B cell (primary cell): ENCODE measurements around the gene TSHZ1. TPM values are rescaled to one million over a fixed set of nuclear protein-coding genes. Genes with fewer than 3 reads are reported as not detected.
A peak's percentile ranks its signal among the peaks of the same experiment; 100 is the strongest.

ENCODE experiments used
- ATAC-seq: fragments of 200-7000 bp; cut with Tn5 transposase; one replicate; pipeline ENCODE4 v1.10.0; 2021; ENCODE audit warnings: low read depth, mild to moderate bottlenecking, moderate number of reproducible peaks, moderate library complexity
- CTCF ChIA-PET: fragments of 350-600 bp; sonication (Branson Sonifier 250); formaldehyde crosslinking; loops from one replicate; lab custom pipeline; 2021; ENCODE audit warnings: antibody characterized with exemption, inconsistent platforms; lab: Charles Lee
- POLR2A ChIA-PET: fragments of 350-600 bp; sonication (Branson Sonifier 250); formaldehyde crosslinking; loops from one replicate; lab custom pipeline; 2021; ENCODE audit warnings: antibody characterized with exemption; lab: Charles Lee
- DNase-seq: peaks from one replicate; pipeline ENCODE4 v3.0.0; 2013
- H2AFZ ChIP-seq: 2 replicates; pipeline ENCODE4 v1.6.1; 2012; ENCODE audit warnings: mild to moderate bottlenecking, low read depth, low read length; ENCODE audit not compliant: insufficient read depth, poor library complexity, severe bottlenecking
- H3K27ac ChIP-seq, 2 donors: 1 replicate in 1 of 2; 2 replicates in 1 of 2; pipeline ENCODE4 v1.5.1; 2012 to 2013; ENCODE audit warnings: low read length in 2 of 2, mild to moderate bottlenecking in 2 of 2, moderate library complexity in 1 of 2
- H3K27me3 ChIP-seq, 4 experiments: fragments of 200-600 bp in 1 of 4; sonication (generic) in 1 of 4; replicated peaks in 1 of 4; 1 replicate in 2 of 4; 2 replicates in 2 of 4; pipeline versions ENCODE4 v1.6.1 to v1.7.0; 2013 to 2016; ENCODE audit warnings: low read length in 3 of 4, mild to moderate bottlenecking in 2 of 4, mixed read lengths in 1 of 4, moderate library complexity in 1 of 4; ENCODE audit not compliant: insufficient read depth in 4 of 4, control insufficient read depth in 3 of 4; ENCODE audit errors: control extremely low read depth in 1 of 4
- H3K36me3 ChIP-seq, 2 experiments: replicated peaks in 1 of 2; 1 replicate in 1 of 2; 2 replicates in 1 of 2; pipeline versions ENCODE4 v1.6.1 to v1.7.1; 2013; ENCODE audit warnings: low read length in 1 of 2; ENCODE audit not compliant: insufficient read depth in 2 of 2, control insufficient read depth in 1 of 2; ENCODE audit errors: control extremely low read depth in 1 of 2, extremely low read depth in 1 of 2
- H3K4me1 ChIP-seq, 2 donors: fragments of 200-600 bp in 1 of 2; sonication (generic) in 1 of 2; 1 replicate in 1 of 2; 2 replicates in 1 of 2; pipeline versions ENCODE4 v1.5.1 to v1.6.1; 2013 to 2017; ENCODE audit warnings: low read length in 2 of 2; ENCODE audit not compliant: control insufficient read depth in 2 of 2, insufficient read depth in 2 of 2
- H3K4me2 ChIP-seq: replicated peaks from 2 replicates; pipeline ENCODE3; 2012; ENCODE audit warnings: mild to moderate bottlenecking, low read depth, low read length; ENCODE audit not compliant: poor library complexity, severe bottlenecking
- H3K4me3 ChIP-seq, 5 experiments: fragments of 200-600 bp in 1 of 5; sonication (generic) in 1 of 5; 1 replicate in 3 of 5; 2 replicates in 2 of 5; pipeline versions ENCODE4 v1.5.1 to v1.7.0; 2011 to 2016; ENCODE audit warnings: low read length in 4 of 5, mild to moderate bottlenecking in 4 of 5, low read depth in 2 of 5, control low read depth in 1 of 5, moderate library complexity in 1 of 5; ENCODE audit not compliant: insufficient read depth in 1 of 5; ENCODE audit errors: control extremely low read depth in 1 of 5, extremely low read depth in 1 of 5
- H3K79me2 ChIP-seq: fragments of 200-600 bp; sonication (generic); one replicate; pipeline ENCODE4 v1.6.0; 2016; ENCODE audit warnings: low read length; ENCODE audit not compliant: control insufficient read depth, insufficient read depth
- H3K9ac ChIP-seq: fragments of 200-600 bp; sonication (generic); 2 replicates; pipeline ENCODE4 v1.6.1; 2017; ENCODE audit warnings: mild to moderate bottlenecking, low read length, moderate library complexity
- H3K9me3 ChIP-seq, 3 donors: one replicate each; pipeline versions ENCODE4 v1.6.1 to v1.7.1; 2013; ENCODE audit warnings: low read length in 2 of 3; ENCODE audit not compliant: control insufficient read depth in 2 of 3, insufficient read depth in 1 of 3; ENCODE audit errors: control extremely low read depth in 1 of 3
- H4K20me1 ChIP-seq: 2 replicates; pipeline ENCODE4 v1.6.0; 2012; ENCODE audit warnings: mild to moderate bottlenecking, low read length; ENCODE audit not compliant: insufficient read depth, control insufficient read depth, poor library complexity, severe bottlenecking
- H3K27ac Mint-ChIP-seq: one replicate; pipeline ENCODE4 v1.8.0; 2021; ENCODE audit warnings: mixed read lengths
- H3K27me3 Mint-ChIP-seq: one replicate; pipeline ENCODE4 v1.8.0; 2021; ENCODE audit warnings: mixed read lengths
- H3K4me1 Mint-ChIP-seq: one replicate; pipeline ENCODE4 v1.8.0; 2021; ENCODE audit warnings: mixed read lengths
- H3K4me3 Mint-ChIP-seq: one replicate; pipeline ENCODE4 v1.8.0; 2021; ENCODE audit warnings: mixed read lengths
- H3K9me3 Mint-ChIP-seq: one replicate; pipeline ENCODE4 v1.8.0; 2022; ENCODE audit warnings: mixed read lengths; ENCODE audit not compliant: insufficient read depth
- EZH2 ChIP-seq: IDR thresholded peaks from 2 replicates; pipeline ENCODE4 v1.6.1; 2012; ENCODE audit warnings: borderline replicate concordance, low read depth, mild to moderate bottlenecking, moderate library complexity, low read length; ENCODE audit not compliant: insufficient read depth, poor library complexity, severe bottlenecking
- whole genome bisulfite sequencing: methylation state at CpG from one replicate; pipeline ENCODE4 v1.1.5; 2013; ENCODE audit warnings: missing lambda C conversion rate; ENCODE audit not compliant: insufficient coverage; 5-methylcytosine and 5-hydroxymethylcytosine counted together
- intact Hi-C: fragments of 100-400 bp; cut with micrococcal nuclease; formaldehyde crosslinking; loops from one replicate; pipeline ENCODE4 v1.10.0; 2022
- polyA plus RNA-seq: library from polyadenylated mRNA; depleted of rRNA; stranded (reverse); fragments of >200 nt; gene quantifications from 2 replicates; pipeline ENCODE4 v1.2.3, GENCODE V29; 2012
- total RNA-seq, 2 donors: library from RNA; stranded (reverse); fragments of 120-200 nt in 1 of 2; gene quantifications; 1 replicate in 1 of 2; 2 replicates in 1 of 2; pipeline versions ENCODE4 v1.2.3 to v1.2.4, GENCODE V29; 2013 to 2022
- TF ChIP-seq, protein P1 (sequence below): fragments of 200-600 bp; IDR thresholded peaks from one replicate; pipeline ENCODE4 v1.8.0; 2022; ENCODE audit warnings: antibody characterized with exemption, mild to moderate bottlenecking

Gene TSHZ1
- total and polyA plus RNA-seq, 2 donors (not counting 1 experiment from before 2014, with no cell fraction given), result 5.3 to 9.8 TPM

GRCh38 chr18:75205514-75206132, 5.0 kb upstream of the TSHZ1 start:
- ChIA-PET CTCF (no interaction called here), POLR2A (interaction anchor here (0.6 kb wide), 1 partner anchor 492 kb away, joined by 6 read pairs; no protein-coding TSS in a partner anchor)
- Mint-ChIP-seq H3K4me3 (peak overlapping the region; percentile 59), H3K27ac (no peak overlapping the region), H3K9me3 (no peaks in the 10 kb centered on the region), H3K4me1 (peaks cover 44% of the 10 kb centered on the region), H3K27me3 (peaks cover 21% of the 10 kb centered on the region)
- TF ChIP-seq, protein P1, sequence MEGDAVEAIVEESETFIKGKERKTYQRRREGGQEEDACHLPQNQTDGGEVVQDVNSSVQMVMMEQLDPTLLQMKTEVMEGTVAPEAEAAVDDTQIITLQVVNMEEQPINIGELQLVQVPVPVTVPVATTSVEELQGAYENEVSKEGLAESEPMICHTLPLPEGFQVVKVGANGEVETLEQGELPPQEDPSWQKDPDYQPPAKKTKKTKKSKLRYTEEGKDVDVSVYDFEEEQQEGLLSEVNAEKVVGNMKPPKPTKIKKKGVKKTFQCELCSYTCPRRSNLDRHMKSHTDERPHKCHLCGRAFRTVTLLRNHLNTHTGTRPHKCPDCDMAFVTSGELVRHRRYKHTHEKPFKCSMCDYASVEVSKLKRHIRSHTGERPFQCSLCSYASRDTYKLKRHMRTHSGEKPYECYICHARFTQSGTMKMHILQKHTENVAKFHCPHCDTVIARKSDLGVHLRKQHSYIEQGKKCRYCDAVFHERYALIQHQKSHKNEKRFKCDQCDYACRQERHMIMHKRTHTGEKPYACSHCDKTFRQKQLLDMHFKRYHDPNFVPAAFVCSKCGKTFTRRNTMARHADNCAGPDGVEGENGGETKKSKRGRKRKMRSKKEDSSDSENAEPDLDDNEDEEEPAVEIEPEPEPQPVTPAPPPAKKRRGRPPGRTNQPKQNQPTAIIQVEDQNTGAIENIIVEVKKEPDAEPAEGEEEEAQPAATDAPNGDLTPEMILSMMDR, result no peak
- no peak for TF ChIP-seq EZH2
- DNase-seq (no peak), ATAC-seq (no peak)
- H3K4me3 ChIP-seq, result peak overlapping the region in 1 of 5 experiments; percentile 15
- peaks cover 0 to 10% of the 10 kb centered on the region in 2 experiments for H3K36me3 ChIP-seq
- H3K9me3 ChIP-seq, result peaks cover 0 to 4% (median 0%) of the 10 kb centered on the region in 3 donors
- WGBS, result 74% methylated on average over 4 of the region's 16 CpGs
- peaks cover 28 to 40% of the 10 kb centered on the region in 2 donors for H3K4me1 ChIP-seq
- peaks cover 47% of the 10 kb centered on the region for H4K20me1 ChIP-seq
- intact Hi-C loops, result no loop called here
- H3K27me3 ChIP-seq, result peaks cover 0 to 5% (median 2%) of the 10 kb centered on the region in 4 experiments
- H2AFZ ChIP-seq, result no peak overlapping the region
- H3K79me2 ChIP-seq, result peaks cover 5% of the 10 kb centered on the region
- H3K9ac ChIP-seq, result no peak overlapping the region
- H3K27ac ChIP-seq, result no peak overlapping the region
- H3K4me2 ChIP-seq, result peak overlapping the region; percentile 68
